Middle frontal gyrus (tissue), 1 donor: ENCODE data around the gene BICD1.

Experiments used
- DNase-seq: peaks from one replicate; pipeline ENCODE4 v3.0.0-alpha.2; 2015; ENCODE audit warnings: low spot score; ENCODE audit errors: extremely low spot score

BICD1 gene

GRCh38 chr12:32140877-32141276 is 34.2 kb downstream of the BICD1 start:
- DNase-seq, result no peak

GRCh38 chr12:32145096-32145495 is 38.4 kb downstream of the BICD1 start:
- no peak for DNase-seq

GRCh38 chr12:32146074-32146873 is 39.6 kb downstream of the BICD1 start:
- no peak for DNase-seq

- no peak for DNase-seq
Observed at GRCh38 chr12:32148372-32148771, 41.7 kb downstream of the BICD1 start.

GRCh38 chr12:32149489-32149888 is 42.8 kb downstream of the BICD1 start:
- DNase-seq, result no peak

GRCh38 chr12:32151086-32151485 is 44.4 kb downstream of the BICD1 start:
- DNase-seq, result no peak

GRCh38 chr12:32151552-32151951 is 44.9 kb downstream of the BICD1 start:
- no peak for DNase-seq

- no peak for DNase-seq
Observed at GRCh38 chr12:32155041-32155440, 48.4 kb downstream of the BICD1 start.

GRCh38 chr12:32155961-32156529 is 49.4 kb downstream of the BICD1 start:
- DNase-seq, result no peak

- DNase-seq, result no peak
Observed at GRCh38 chr12:32158525-32158924, 51.9 kb downstream of the BICD1 start.

- DNase-seq, result no peak
Observed at GRCh38 chr12:32159381-32159780, 52.7 kb downstream of the BICD1 start.

GRCh38 chr12:32159925-32160324 is 53.3 kb downstream of the BICD1 start:
- no peak for DNase-seq

- no peak for DNase-seq
Observed at GRCh38 chr12:32161058-32161457, 54.4 kb downstream of the BICD1 start.

- no peak for DNase-seq
Observed at GRCh38 chr12:32163596-32163995, 56.9 kb downstream of the BICD1 start.

- DNase-seq, result no peak
Observed at GRCh38 chr12:32166510-32166909, 59.9 kb downstream of the BICD1 start.

GRCh38 chr12:32170437-32170998 is 63.9 kb downstream of the BICD1 start:
- no peak for DNase-seq

GRCh38 chr12:32171211-32171610 is 64.6 kb downstream of the BICD1 start:
- DNase-seq, result no peak

- no peak for DNase-seq
Observed at GRCh38 chr12:32176606-32177005, 70.0 kb downstream of the BICD1 start.

GRCh38 chr12:32178341-32179010 is 71.8 kb downstream of the BICD1 start:
- no peak for DNase-seq

GRCh38 chr12:32179011-32179395 is 72.4 kb downstream of the BICD1 start:
- DNase-seq, result no peak

- DNase-seq, result no peak
Observed at GRCh38 chr12:32181498-32182175, 75.0 kb downstream of the BICD1 start.

GRCh38 chr12:32183650-32184049 is 77.0 kb downstream of the BICD1 start:
- DNase-seq, result no peak
